B cell (primary cell): ENCODE results near the gene SERPINI1.

Experiments
- EZH2 ChIP-seq: IDR thresholded peaks from 2 replicates; pipeline ENCODE4 v1.6.1; 2012; ENCODE audit warnings: borderline replicate concordance, low read depth, mild to moderate bottlenecking, moderate library complexity, low read length; ENCODE audit not compliant: insufficient read depth, poor library complexity, severe bottlenecking
- TF ChIP-seq, protein P1 (sequence below): fragments of 200-600 bp; IDR thresholded peaks from one replicate; pipeline ENCODE4 v1.8.0; 2022; ENCODE audit warnings: antibody characterized with exemption, mild to moderate bottlenecking

DNA sequence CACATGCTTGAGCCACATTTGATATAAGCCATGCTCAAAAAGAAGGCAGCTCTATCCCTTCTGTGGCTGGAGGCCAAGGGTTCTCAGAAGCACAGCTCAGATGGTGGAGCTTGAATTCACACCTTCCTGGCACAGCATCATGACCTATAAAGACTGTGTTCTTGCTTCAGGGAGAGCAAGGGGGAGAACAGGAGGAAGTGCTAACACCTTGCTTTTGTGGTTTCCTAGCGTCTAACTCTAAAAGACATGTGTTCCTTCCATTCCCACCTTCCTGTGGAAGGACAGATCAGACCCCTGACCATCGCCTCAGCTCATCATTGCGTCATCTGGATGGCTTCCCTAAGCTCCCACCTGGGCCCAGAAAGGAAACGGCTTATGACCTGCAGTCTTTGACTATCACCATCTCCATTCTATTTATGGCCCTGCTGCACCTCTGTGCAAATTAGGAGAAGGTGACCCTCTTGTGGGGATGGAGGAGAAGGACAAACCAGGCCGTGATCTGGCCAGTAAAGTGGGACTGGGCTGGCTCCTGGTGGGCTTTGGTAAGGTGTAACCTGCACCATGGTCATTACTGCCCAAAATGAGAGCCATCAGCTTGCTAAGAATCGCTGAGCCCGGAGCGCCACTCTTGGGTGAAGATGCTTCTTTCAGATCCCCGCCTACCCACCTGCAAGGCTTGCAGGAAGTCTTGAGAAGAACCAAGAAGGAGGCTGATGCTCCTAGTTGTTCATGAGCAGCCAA is 128.5 kb downstream of the SERPINI1 start:
- TF ChIP-seq, protein P1, sequence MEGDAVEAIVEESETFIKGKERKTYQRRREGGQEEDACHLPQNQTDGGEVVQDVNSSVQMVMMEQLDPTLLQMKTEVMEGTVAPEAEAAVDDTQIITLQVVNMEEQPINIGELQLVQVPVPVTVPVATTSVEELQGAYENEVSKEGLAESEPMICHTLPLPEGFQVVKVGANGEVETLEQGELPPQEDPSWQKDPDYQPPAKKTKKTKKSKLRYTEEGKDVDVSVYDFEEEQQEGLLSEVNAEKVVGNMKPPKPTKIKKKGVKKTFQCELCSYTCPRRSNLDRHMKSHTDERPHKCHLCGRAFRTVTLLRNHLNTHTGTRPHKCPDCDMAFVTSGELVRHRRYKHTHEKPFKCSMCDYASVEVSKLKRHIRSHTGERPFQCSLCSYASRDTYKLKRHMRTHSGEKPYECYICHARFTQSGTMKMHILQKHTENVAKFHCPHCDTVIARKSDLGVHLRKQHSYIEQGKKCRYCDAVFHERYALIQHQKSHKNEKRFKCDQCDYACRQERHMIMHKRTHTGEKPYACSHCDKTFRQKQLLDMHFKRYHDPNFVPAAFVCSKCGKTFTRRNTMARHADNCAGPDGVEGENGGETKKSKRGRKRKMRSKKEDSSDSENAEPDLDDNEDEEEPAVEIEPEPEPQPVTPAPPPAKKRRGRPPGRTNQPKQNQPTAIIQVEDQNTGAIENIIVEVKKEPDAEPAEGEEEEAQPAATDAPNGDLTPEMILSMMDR, result no peak
- no peak for TF ChIP-seq EZH2
